Measurements from ENCODE around the gene SLC35E1.
A peak's percentile ranks its signal among the peaks of the same experiment; 100 is the strongest.

GRCh38 chr19:16518483-16519229 lies 53.6 kb downstream of the SLC35E1 start:
- peak; percentile 15 to 31 for TF ChIP-seq CTCF (IDR thresholded peaks at IDR 0.05; ENCODE audit: extremely low read depth in 1 of 2, insufficient read depth in 1 of 2, low read depth in 1 of 2, low read length in 2 of 2)
- no peak for TF ChIP-seq POLR2A (IDR thresholded peaks at IDR 0.05; ENCODE audit: low read depth, low read length)
- TF ChIP-seq EZH2 (IDR thresholded peaks at IDR 0.05; ENCODE audit: borderline replicate concordance, low read depth, low read length, severe bottlenecking) = no peak
- no peak for TF ChIP-seq MAX (IDR thresholded peaks at IDR 0.05; ENCODE audit: insufficient read depth, insufficient read length)
- no peak for TF ChIP-seq POLR2AphosphoS5 (IDR thresholded peaks at IDR 0.05; ENCODE audit: insufficient read depth, low read depth, low read length)
- no peak for TF ChIP-seq FOS (IDR thresholded peaks at IDR 0.05; ENCODE audit: borderline replicate concordance, insufficient read depth, low read length)
- no peak for TF ChIP-seq GATA2 (IDR thresholded peaks at IDR 0.05; ENCODE audit: insufficient read depth, insufficient read length, low read depth, low read length)
- no peak for TF ChIP-seq MYC (IDR thresholded peaks at IDR 0.05; ENCODE audit: low read depth, low read length)
- TF ChIP-seq JUN (IDR thresholded peaks at IDR 0.05; ENCODE audit: borderline replicate concordance, insufficient read depth, insufficient read length, low read depth) = no peak

Measured in endothelial cell of umbilical vein (primary cell).